UCSD-AML1 (cell line): ENCODE results near the gene MOB4.
"Not testable (repeated sequence)": the region's sequence is repeated elsewhere in the genome, so short reads cannot be mapped to it uniquely, and the experiment has no call there.

Experiments
- DNase-seq: peaks from one replicate; lab custom pipeline; 2025; ENCODE audit not compliant: unreplicated experiment; lab: John Stamatoyannopoulos, UW

MOB4 gene

GRCh38 chr2:197587255-197587654 is 71.4 kb downstream of the MOB4 start:
- DNase-seq: not testable (repeated sequence)

- DNase-seq: no peak
Observed at GRCh38 chr2:197591339-197592072, 75.6 kb downstream of the MOB4 start.

GRCh38 chr2:197596766-197597165 is 80.9 kb downstream of the MOB4 start:
- no peak for DNase-seq

- no peak for DNase-seq
Observed at GRCh38 chr2:197597166-197597565, 81.3 kb downstream of the MOB4 start.

GRCh38 chr2:197598450-197598849 is 82.6 kb downstream of the MOB4 start:
- no peak for DNase-seq

GRCh38 chr2:197599285-197599965 is 83.6 kb downstream of the MOB4 start:
- peak; percentile 17 for DNase-seq

- no peak for DNase-seq
Observed at GRCh38 chr2:197600306-197600705, 84.4 kb downstream of the MOB4 start.

GRCh38 chr2:197601726-197602125 is 85.9 kb downstream of the MOB4 start:
- DNase-seq: no peak
